B cell (primary cell): ENCODE data around the gene CARD10.

Source experiments
- CTCF ChIP-seq: fragments of 200-600 bp; IDR thresholded peaks from one replicate; pipeline ENCODE4 v1.8.0; 2022; ENCODE audit warnings: antibody characterized with exemption, mild to moderate bottlenecking
- EZH2 ChIP-seq: IDR thresholded peaks from 2 replicates; pipeline ENCODE4 v1.6.1; 2012; ENCODE audit warnings: borderline replicate concordance, low read depth, mild to moderate bottlenecking, moderate library complexity, low read length; ENCODE audit not compliant: insufficient read depth, poor library complexity, severe bottlenecking

- TF ChIP-seq CTCF (no peak), EZH2 (no peak)
Observed at GRCh38 chr22:37487571-37487970, 31.6 kb downstream of the CARD10 start.
